A549 (cell line): ENCODE data around the gene HACD1. TPM values are rescaled to one million over a fixed set of nuclear protein-coding genes. Genes with fewer than 3 reads are reported as not detected.

Source experiments
- ATAC-seq, 2 experiments: fragments of 200-7000 bp in 1 of 2; fragments of >200 bp in 1 of 2; cut with Nextera tagmentation in 1 of 2; cut with Tn5 transposase in 1 of 2; 3 replicates each; pipeline versions ENCODE4 v1.8.0 to v1.9.1; 2018 to 2020; ENCODE audit warnings: mild to moderate bottlenecking in 1 of 2, moderate library complexity in 1 of 2
- CTCF ChIA-PET: fragments of 300-600 bp; sonication (Branson Sonifier 250); formaldehyde crosslinking; extraction: SDS; loops from one replicate; lab custom pipeline; 2021; ENCODE audit warnings: antibody characterized with exemption, inconsistent platforms; lab: Yijun Ruan, JAX
- POLR2A ChIA-PET: fragments of 350-600 bp; formaldehyde crosslinking; extraction: SDS; loops from one replicate; lab custom pipeline; 2021; ENCODE audit warnings: antibody characterized with exemption, inconsistent platforms; lab: Yijun Ruan, JAX
- DNase-seq, 2 experiments: peaks; one replicate each; pipeline versions ENCODE4 v3.0.0 to v3.0.0-alpha.2; 2011 to 2016; ENCODE audit warnings: low read depth in 1 of 2, low spot score in 1 of 2
- FAIRE-seq: peaks from 2 replicates; lab custom pipeline; 2011; peaks lifted over from hg19 to GRCh38; lab: Jason Lieb, UNC
- H3K27ac ChIP-seq, 2 experiments: fragments of >200 bp; sonication (Bioruptor Twin); formaldehyde crosslinking; 3 replicates each; pipeline ENCODE4 v1.5.1; 2016 to 2017
- H3K4me1 ChIP-seq: fragments of >200 bp; sonication (Bioruptor Twin); formaldehyde crosslinking; 3 replicates; pipeline ENCODE4 v1.6.1; 2016
- H3K4me2 ChIP-seq: fragments of >200 bp; sonication (Bioruptor Twin); formaldehyde crosslinking; 3 replicates; pipeline ENCODE4 v1.6.1; 2016
- H3K4me3 ChIP-seq: fragments of >200 bp; sonication (Bioruptor Twin); formaldehyde crosslinking; 3 replicates; pipeline ENCODE4 v1.5.1; 2016
- H3K9me3 ChIP-seq: fragments of >200 bp; sonication (Bioruptor Twin); formaldehyde crosslinking; 3 replicates; pipeline ENCODE4 v1.6.1; 2016
- CEBPB ChIP-seq, 2 experiments: fragments of >200 bp in 1 of 2; sonication (Bioruptor Twin) in 1 of 2; formaldehyde crosslinking in 1 of 2; IDR thresholded peaks; 2 replicates each; pipeline ENCODE4 v1.6.1; 2012 to 2016
- EHMT2 ChIP-seq: fragments of 200-600 bp; sonication (generic); IDR thresholded peaks from 2 replicates; pipeline ENCODE4 v1.6.1; 2016; ENCODE audit warnings: antibody characterized with exemption, low read depth, mild to moderate bottlenecking, moderate library complexity
- ESRRA ChIP-seq: fragments of 150-350 bp; IDR thresholded peaks from 2 replicates; pipeline ENCODE4 v1.6.1; 2014; ENCODE audit warnings: mild to moderate bottlenecking, low read length, borderline replicate concordance
- HOXA7 ChIP-seq: fragments of 250-450 bp; sonication (Bioruptor Pico); IDR thresholded peaks from 2 replicates; pipeline ENCODE4 v1.5.0; 2020; ENCODE audit warnings: mild to moderate bottlenecking, moderate library complexity
- HOXB13 ChIP-seq: fragments of 250-450 bp; sonication (Bioruptor Pico); IDR thresholded peaks from 2 replicates; pipeline ENCODE4 v1.5.0; 2020; ENCODE audit warnings: low read depth, mild to moderate bottlenecking, moderate library complexity
- MAFK ChIP-seq: fragments of 450-650 bp; IDR thresholded peaks from 2 replicates; pipeline ENCODE4 v1.6.1; 2014; ENCODE audit not compliant: partially characterized antibody
- NFE2L2 ChIP-seq: fragments of 150-350 bp; conservative IDR thresholded peaks from 2 replicates; pipeline ENCODE4 v1.6.1; 2014; ENCODE audit warnings: low read length
- NPAS2 ChIP-seq: fragments of 250-450 bp; sonication (Bioruptor Pico); IDR thresholded peaks from 2 replicates; pipeline ENCODE4 v1.8.0; 2022; ENCODE audit warnings: mild to moderate bottlenecking, moderate library complexity, borderline replicate concordance
- RAD21 ChIP-seq, 2 experiments: fragments of >200 bp in 1 of 2; sonication (Bioruptor Twin) in 1 of 2; formaldehyde crosslinking in 1 of 2; IDR thresholded peaks in 1 of 2; conservative IDR thresholded peaks in 1 of 2; 2 replicates in 1 of 2; 3 replicates in 1 of 2; pipeline ENCODE4 v1.6.1; 2012 to 2018; ENCODE audit warnings: inconsistent platforms in 1 of 2
- SMC3 ChIP-seq: fragments of >200 bp; sonication (Bioruptor Twin); formaldehyde crosslinking; IDR thresholded peaks from 3 replicates; pipeline ENCODE4 v1.6.1; 2018; ENCODE audit warnings: inconsistent platforms
- ZFP36 ChIP-seq: fragments of 450-650 bp; IDR thresholded peaks from 2 replicates; pipeline ENCODE4 v1.6.1; 2014; ENCODE audit warnings: borderline replicate concordance; ENCODE audit not compliant: partially characterized antibody
- ZNF302 ChIP-seq: fragments of 250-450 bp; sonication (Bioruptor Pico); IDR thresholded peaks from 2 replicates; pipeline ENCODE4 v1.9.0; 2021; ENCODE audit warnings: inconsistent platforms, mild to moderate bottlenecking, moderate library complexity
- WGBS: methylation state at CpG from one replicate; pipeline ENCODE4 v1.1.6; 2017; ENCODE audit errors: missing lambda C conversion rate; 5-methylcytosine and 5-hydroxymethylcytosine counted together
- polyA plus RNA-seq, 4 experiments: library from polyadenylated mRNA; depleted of rRNA in 3 of 4; stranded (reverse); fragments of >200 nt; fragmentation: RNase III in 1 of 4; extraction: RNeasy Plus Mini Kit Qiagen cat#74134 plus additional on column Dnase treatment in 1 of 4; gene quantifications; 2 replicates in 3 of 4; 3 replicates in 1 of 4; pipeline ENCODE4 v1.2.3, GENCODE V29; 2011 to 2017
- TF ChIP-seq, protein P1 (sequence below): IDR thresholded peaks from 2 replicates; pipeline ENCODE4 v1.6.1; 2012
- TF ChIP-seq, protein P2 (sequence below): fragments of >200 bp; sonication (Bioruptor Twin); formaldehyde crosslinking; IDR thresholded peaks from 2 replicates; pipeline ENCODE4 v1.6.1; 2016
- TF ChIP-seq, protein P3 (sequence below): fragments of >200 bp; sonication (Bioruptor Twin); formaldehyde crosslinking; IDR thresholded peaks from 3 replicates; pipeline ENCODE4 v1.6.1; 2016
- TF ChIP-seq, protein P4 (sequence below): fragments of 450-650 bp; IDR thresholded peaks from 2 replicates; pipeline ENCODE4 v1.6.1; 2014; ENCODE audit warnings: antibody characterized with exemption
- TF ChIP-seq, protein P5 (sequence below): IDR thresholded peaks from 2 replicates; pipeline ENCODE4 v1.6.1; 2012
- TF ChIP-seq, protein P6 (sequence below): IDR thresholded peaks from 2 replicates; pipeline ENCODE4 v1.6.1; 2012; ENCODE audit warnings: low read depth, borderline replicate concordance

The HACD1 gene
- polyA plus RNA-seq, 2 of the 4 experiments (the other 2 are of a cell fraction) = 44.9 to 92.1 TPM

DNA sequence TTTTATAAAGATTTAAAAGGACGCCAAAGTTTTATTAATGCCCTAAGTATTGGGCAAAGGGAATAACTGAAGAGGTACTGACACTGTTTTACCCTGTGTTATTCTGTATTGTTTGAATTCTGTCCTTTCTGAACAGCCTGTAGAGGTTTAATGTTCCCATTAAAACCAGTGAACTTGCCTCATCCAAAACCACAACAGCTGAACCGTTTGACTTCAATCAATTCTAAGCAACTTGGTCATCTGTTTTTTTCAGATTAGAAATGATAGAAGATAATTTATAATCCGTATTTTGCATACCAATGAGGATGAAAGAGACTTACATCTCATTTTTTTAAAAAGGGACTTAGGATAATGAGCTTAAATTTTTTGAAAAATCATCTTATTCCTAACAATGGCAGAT, 40.4 kb downstream of the HACD1 start (continued):
- TF ChIP-seq, protein P1, sequence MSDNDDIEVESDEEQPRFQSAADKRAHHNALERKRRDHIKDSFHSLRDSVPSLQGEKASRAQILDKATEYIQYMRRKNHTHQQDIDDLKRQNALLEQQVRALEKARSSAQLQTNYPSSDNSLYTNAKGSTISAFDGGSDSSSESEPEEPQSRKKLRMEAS = no peak

DNA sequence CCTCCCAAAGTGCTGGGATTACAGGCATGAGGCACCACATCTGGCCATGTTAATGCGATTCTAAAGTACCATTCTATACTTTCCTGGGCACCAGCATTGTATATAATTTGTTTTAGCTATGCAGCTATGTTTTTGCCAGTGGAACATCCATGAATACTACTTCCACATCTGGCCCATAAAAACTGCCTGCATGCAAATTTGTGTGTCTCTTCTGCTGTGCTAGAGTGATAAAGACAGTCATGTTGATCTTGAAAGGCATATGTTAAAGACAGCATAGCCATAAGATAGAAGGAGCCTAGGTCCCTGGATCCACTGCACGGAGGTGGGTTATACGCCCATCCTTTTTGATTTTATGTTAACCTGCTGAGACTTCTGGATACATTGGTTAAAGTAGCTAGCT, 52.3 kb downstream of the HACD1 start:
- CTCF ChIA-PET = interaction anchor here (0.6 to 1.2 kb wide), 2 partner anchors 33 to 34 kb away, joined by 3 read pairs; no protein-coding TSS in a partner anchor
- FAIRE-seq (no peak), DNase-seq (no peak), ATAC-seq (no peak)
- TF ChIP-seq, protein P2, sequence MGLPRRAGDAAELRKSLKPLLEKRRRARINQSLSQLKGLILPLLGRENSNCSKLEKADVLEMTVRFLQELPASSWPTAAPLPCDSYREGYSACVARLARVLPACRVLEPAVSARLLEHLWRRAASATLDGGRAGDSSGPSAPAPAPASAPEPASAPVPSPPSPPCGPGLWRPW = no peak
- TF ChIP-seq MAFK = peak; percentile 4
- WGBS = 89% methylated on average over 3 of the region's 3 CpGs
- H3K4me3 ChIP-seq = no peak overlapping the region
- POLR2A ChIA-PET = no interaction called here
- H3K27ac ChIP-seq = no peak overlapping the region
- no peaks in the 10 kb centered on the region for H3K9me3 ChIP-seq
- no peak overlapping the region for H3K4me2 ChIP-seq
- H3K4me1 ChIP-seq = no peaks in the 10 kb centered on the region

DNA sequence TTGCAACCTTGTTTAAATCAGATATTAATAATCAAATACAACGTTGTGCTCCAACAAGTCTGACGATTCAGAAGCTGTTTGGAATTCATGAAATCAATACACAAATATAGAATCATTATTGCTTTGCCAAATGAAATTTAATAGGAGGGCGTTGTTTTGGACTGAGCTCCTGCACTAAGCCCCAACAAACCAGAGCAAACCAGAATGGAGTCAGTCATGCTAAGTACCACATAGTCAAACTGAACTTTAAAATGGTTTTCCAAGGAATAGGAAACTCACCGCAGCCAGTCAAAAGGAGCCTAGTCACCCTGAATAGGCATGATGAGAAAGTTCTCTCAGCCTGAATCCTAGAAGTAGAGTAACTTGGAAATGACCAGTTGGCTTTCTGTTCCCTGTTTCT, 53.7 kb downstream of the HACD1 start:
- 59% methylated on average over 4 of the region's 4 CpGs for WGBS
- no peak for TF ChIP-seq SMC3
- TF ChIP-seq, protein P3, sequence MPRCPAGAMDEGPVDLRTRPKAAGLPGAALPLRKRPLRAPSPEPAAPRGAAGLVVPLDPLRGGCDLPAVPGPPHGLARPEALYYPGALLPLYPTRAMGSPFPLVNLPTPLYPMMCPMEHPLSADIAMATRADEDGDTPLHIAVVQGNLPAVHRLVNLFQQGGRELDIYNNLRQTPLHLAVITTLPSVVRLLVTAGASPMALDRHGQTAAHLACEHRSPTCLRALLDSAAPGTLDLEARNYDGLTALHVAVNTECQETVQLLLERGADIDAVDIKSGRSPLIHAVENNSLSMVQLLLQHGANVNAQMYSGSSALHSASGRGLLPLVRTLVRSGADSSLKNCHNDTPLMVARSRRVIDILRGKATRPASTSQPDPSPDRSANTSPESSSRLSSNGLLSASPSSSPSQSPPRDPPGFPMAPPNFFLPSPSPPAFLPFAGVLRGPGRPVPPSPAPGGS = no peak
- no peak for TF ChIP-seq NFE2L2
- TF ChIP-seq ESRRA = no peak
- TF ChIP-seq, protein P1 = no peak
- no peak for TF ChIP-seq NPAS2 (CRISPR knock-in tag)
- TF ChIP-seq, protein P4, sequence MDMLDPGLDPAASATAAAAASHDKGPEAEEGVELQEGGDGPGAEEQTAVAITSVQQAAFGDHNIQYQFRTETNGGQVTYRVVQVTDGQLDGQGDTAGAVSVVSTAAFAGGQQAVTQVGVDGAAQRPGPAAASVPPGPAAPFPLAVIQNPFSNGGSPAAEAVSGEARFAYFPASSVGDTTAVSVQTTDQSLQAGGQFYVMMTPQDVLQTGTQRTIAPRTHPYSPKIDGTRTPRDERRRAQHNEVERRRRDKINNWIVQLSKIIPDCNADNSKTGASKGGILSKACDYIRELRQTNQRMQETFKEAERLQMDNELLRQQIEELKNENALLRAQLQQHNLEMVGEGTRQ = no peak
- TF ChIP-seq, protein P5, sequence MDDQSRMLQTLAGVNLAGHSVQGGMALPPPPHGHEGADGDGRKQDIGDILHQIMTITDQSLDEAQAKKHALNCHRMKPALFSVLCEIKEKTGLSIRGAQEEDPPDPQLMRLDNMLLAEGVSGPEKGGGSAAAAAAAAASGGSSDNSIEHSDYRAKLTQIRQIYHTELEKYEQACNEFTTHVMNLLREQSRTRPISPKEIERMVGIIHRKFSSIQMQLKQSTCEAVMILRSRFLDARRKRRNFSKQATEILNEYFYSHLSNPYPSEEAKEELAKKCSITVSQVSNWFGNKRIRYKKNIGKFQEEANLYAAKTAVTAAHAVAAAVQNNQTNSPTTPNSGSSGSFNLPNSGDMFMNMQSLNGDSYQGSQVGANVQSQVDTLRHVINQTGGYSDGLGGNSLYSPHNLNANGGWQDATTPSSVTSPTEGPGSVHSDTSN = no peak
- no peak for TF ChIP-seq HOXB13 (CRISPR knock-in tag)
- CTCF ChIA-PET = interaction anchor here (1.3 kb wide), 2 partner anchors 11 to 14 kb away, joined by 3 read pairs; no protein-coding TSS in a partner anchor

DNA sequence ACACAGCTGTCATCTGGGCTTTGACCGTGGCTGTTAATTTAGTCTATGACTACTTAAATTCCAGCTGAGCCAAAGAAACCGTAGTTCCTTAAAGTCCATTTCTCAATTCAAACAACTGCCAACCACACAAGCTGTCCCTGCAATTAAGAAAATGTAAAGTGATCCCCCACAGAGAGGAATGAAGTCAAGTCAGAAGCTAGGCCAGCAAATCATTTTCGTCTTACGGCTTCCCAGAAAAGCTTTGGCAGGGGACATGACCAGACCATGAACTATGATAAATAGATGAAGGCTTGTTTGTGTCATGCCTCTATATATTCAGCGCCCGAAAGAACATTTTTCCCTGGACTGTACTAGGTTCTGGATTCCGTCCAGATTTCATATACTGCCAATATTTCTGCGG, 54.6 kb downstream of the HACD1 start:
- no peak for ATAC-seq
- POLR2A ChIA-PET = no interaction called here
- Histone ChIP-seq H3K9me3 (no peaks in the 10 kb centered on the region), H3K4me2 (no peak overlapping the region), H3K27ac (no peak overlapping the region), H3K4me1 (no peaks in the 10 kb centered on the region), H3K4me3 (no peak overlapping the region)
- CTCF ChIA-PET = interaction anchor here (0.9 kb wide), 1 partner anchor 36 kb away, joined by 3 read pairs; no protein-coding TSS in a partner anchor
- no peak for FAIRE-seq
- DNase-seq = no peak
- TF ChIP-seq MAFK = no peak
- TF ChIP-seq, protein P6, sequence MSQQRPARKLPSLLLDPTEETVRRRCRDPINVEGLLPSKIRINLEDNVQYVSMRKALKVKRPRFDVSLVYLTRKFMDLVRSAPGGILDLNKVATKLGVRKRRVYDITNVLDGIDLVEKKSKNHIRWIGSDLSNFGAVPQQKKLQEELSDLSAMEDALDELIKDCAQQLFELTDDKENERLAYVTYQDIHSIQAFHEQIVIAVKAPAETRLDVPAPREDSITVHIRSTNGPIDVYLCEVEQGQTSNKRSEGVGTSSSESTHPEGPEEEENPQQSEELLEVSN = no peak
- no peak for TF ChIP-seq CEBPB (IDR thresholded peaks at IDR 0.05)
- TF ChIP-seq HOXA7 (CRISPR knock-in tag) = no peak
- TF ChIP-seq ZFP36 = no peak
- TF ChIP-seq ZNF302 (CRISPR knock-in tag) = no peak
- no peak for TF ChIP-seq SMC3
- no peak for TF ChIP-seq RAD21 (conservative IDR thresholded peaks at IDR 0.05 in 1 of 2, IDR thresholded peaks at IDR 0.05 in 1 of 2)
- TF ChIP-seq, protein P5 = no peak
- no peak for TF ChIP-seq EHMT2
- 81% methylated on average over 8 of the region's 8 CpGs for WGBS

More for the DNA sequence above, 53.7 kb downstream of the HACD1 start:
- H3K9me3 ChIP-seq = no peaks in the 10 kb centered on the region
- no peak overlapping the region for H3K4me2 ChIP-seq
- H3K4me3 ChIP-seq = no peak overlapping the region
- H3K27ac ChIP-seq = no peak overlapping the region
- POLR2A ChIA-PET = no interaction called here
- no peak for ATAC-seq
- FAIRE-seq = no peak
- no peak for DNase-seq
- no peaks in the 10 kb centered on the region for H3K4me1 ChIP-seq
